GM12878 (cell line): ENCODE data around the gene RINL. TPM values are rescaled to one million over a fixed set of nuclear protein-coding genes. Genes with fewer than 3 reads are reported as not detected.
A peak's percentile ranks its signal among the peaks of the same experiment; 100 is the strongest.

ENCODE experiments used
- ATAC-seq: fragments of 200-7000 bp; cut with Tn5 transposase; 3 replicates; pipeline ENCODE4 v1.9.1; 2020; ENCODE audit warnings: mild to moderate bottlenecking, moderate library complexity
- BruUV-seq: library from RNA; stranded (reverse); fragments of 400-500 nt; replicated peaks from 2 replicates; lab custom pipeline; 2021; lab: Mats Ljungman, UMichigan
- CTCF ChIA-PET: fragments of 300-600 bp; sonication (Branson Sonifier 250); formaldehyde crosslinking; extraction: SDS; loops from one replicate; lab custom pipeline; 2021; ENCODE audit warnings: inconsistent platforms; lab: Yijun Ruan, JAX
- POLR2A ChIA-PET: fragments of 350-600 bp; formaldehyde crosslinking; extraction: SDS; loops from one replicate; lab custom pipeline; 2021; ENCODE audit warnings: inconsistent platforms; lab: Charles Lee
- RAD21 ChIA-PET: fragments of 300-600 bp; sonication (Branson Sonifier 250); formaldehyde crosslinking; loops from one replicate; lab custom pipeline; 2023; ENCODE audit warnings: antibody characterized with exemption; ENCODE audit not compliant: unreplicated experiment; lab: Charles Lee
- SMC1A ChIA-PET: fragments of 300-600 bp; sonication (Branson Sonifier 250); formaldehyde crosslinking; loops from one replicate; lab custom pipeline; 2023; ENCODE audit not compliant: unreplicated experiment, uncharacterized antibody; lab: Charles Lee
- DNase-seq: peaks from one replicate; pipeline ENCODE4 v3.0.0-alpha.2; 2011; ENCODE audit warnings: low read depth, low spot score
- FAIRE-seq: peaks from 3 replicates; lab custom pipeline; 2011; peaks lifted over from hg19 to GRCh38; lab: Jason Lieb, UNC
- H2AFZ ChIP-seq: 2 replicates; pipeline ENCODE4 v1.6.0; 2011; ENCODE audit warnings: low read depth, low read length, control low read depth; ENCODE audit not compliant: control insufficient read depth
- H3K27ac ChIP-seq: 2 replicates; pipeline ENCODE4 v1.5.1; 2011; ENCODE audit warnings: control low read depth; ENCODE audit not compliant: control insufficient read depth, insufficient read depth
- H3K27me3 ChIP-seq, 2 experiments: replicated peaks in 1 of 2; 2 replicates each; pipeline versions ENCODE4 v1.6.0 to v1.6.1; 2011; ENCODE audit warnings: low read length in 1 of 2; ENCODE audit not compliant: control insufficient read depth in 2 of 2, insufficient read depth in 2 of 2
- H3K36me3 ChIP-seq, 2 experiments: 2 replicates each; pipeline ENCODE4 v1.5.1; 2011; ENCODE audit warnings: low read length in 1 of 2; ENCODE audit not compliant: control insufficient read depth in 2 of 2, insufficient read depth in 2 of 2
- H3K4me1 ChIP-seq: 2 replicates; pipeline ENCODE4 v1.6.1; 2011; ENCODE audit warnings: mild to moderate bottlenecking, low read length, moderate library complexity, mixed read lengths; ENCODE audit not compliant: control insufficient read depth, insufficient read depth
- H3K4me2 ChIP-seq: 2 replicates; pipeline ENCODE4 v1.6.0; 2011; ENCODE audit warnings: control low read depth; ENCODE audit not compliant: control insufficient read depth, insufficient read depth
- H3K4me3 ChIP-seq: fragments of 200-600 bp; sonication (generic); 2 replicates; pipeline ENCODE4 v1.5.1; 2016
- H3K79me2 ChIP-seq: 2 replicates; pipeline ENCODE4 v1.6.0; 2011; ENCODE audit warnings: low read length; ENCODE audit not compliant: control insufficient read depth, insufficient read depth
- H3K9ac ChIP-seq: 2 replicates; pipeline ENCODE4 v1.8.0; 2011; ENCODE audit warnings: low read length, control low read depth, mixed read lengths; ENCODE audit not compliant: control insufficient read depth, insufficient read depth
- H3K9me3 ChIP-seq: replicated peaks from 3 replicates; pipeline ENCODE4 v1.5.1; 2011; ENCODE audit warnings: mild to moderate bottlenecking, low read length; ENCODE audit not compliant: control insufficient read depth, insufficient read depth
- H4K20me1 ChIP-seq: 2 replicates; pipeline ENCODE4 v1.6.0; 2011; ENCODE audit not compliant: control insufficient read depth, insufficient read depth
- CHD4 ChIP-seq: fragments of 200-600 bp; sonication (generic); IDR thresholded peaks from 2 replicates; pipeline ENCODE4 v1.6.1; 2016; ENCODE audit warnings: mild to moderate bottlenecking
- PAX8 ChIP-seq: fragments of 450-650 bp; IDR thresholded peaks from 2 replicates; pipeline ENCODE4 v1.6.1; 2017; ENCODE audit warnings: mild to moderate bottlenecking, moderate library complexity
- PML ChIP-seq: IDR thresholded peaks from 2 replicates; pipeline ENCODE4 v1.6.1; 2012; ENCODE audit warnings: low read length, inconsistent platforms
- POLR2A ChIP-seq: IDR thresholded peaks from 2 replicates; pipeline ENCODE4 v1.6.1; 2011; ENCODE audit warnings: low read depth, mild to moderate bottlenecking, low read length
- POLR2AphosphoS5 ChIP-seq: IDR thresholded peaks from 2 replicates; pipeline ENCODE4 v1.6.1; 2011; ENCODE audit warnings: mild to moderate bottlenecking, low read length, inconsistent platforms
- WGBS: methylation state at CpG from one replicate; pipeline ENCODE4 v1.1.6; 2016; ENCODE audit warnings: low lambda C conversion rate; ENCODE audit not compliant: insufficient replicate concordance, insufficient coverage; ENCODE audit errors: missing lambda C conversion rate; 5-methylcytosine and 5-hydroxymethylcytosine counted together
- in situ Hi-C: fragments of 300-500 bp; cut with MboI; formaldehyde crosslinking; loops from 9 replicates; pipeline ENCODE4 v1.14.3; 2018; ENCODE audit warnings: mixed read lengths
- intact Hi-C: fragments of 100-400 bp; cut with micrococcal nuclease; formaldehyde crosslinking; loops from one replicate; pipeline ENCODE4 v1.14.2; 2022; ENCODE audit not compliant: unreplicated experiment
- polyA plus RNA-seq, 11 experiments: library from polyadenylated mRNA; depleted of rRNA in 4 of 11; unstranded in 6 of 11; stranded (reverse) in 5 of 11; fragments of >200 nt; fragmentation: Nextera tagmentation in 4 of 11; fragmentation: Illumina TruSeq in 1 of 11; extraction: Ambion mirVana in 4 of 11; extraction: Trizol in 1 of 11; gene quantifications; 1 replicate in 1 of 11; 2 replicates in 10 of 11; pipeline versions ENCODE4 v1.2.1 to v1.2.3, GENCODE V29; 2011 to 2016; ENCODE audit warnings: inconsistent platforms in 2 of 11, missing spikeins in 2 of 11, low read depth in 1 of 11
- total RNA-seq, 4 experiments: library from RNA; depleted of rRNA in 3 of 4; stranded (reverse); fragments of >200 nt in 3 of 4; fragmentation: Illumina TruSeq in 1 of 4; extraction: Trizol in 1 of 4; gene quantifications; 2 replicates each; pipeline versions ENCODE4 v1.2.1 to v1.2.3, GENCODE V29; 2013 to 2021

RINL gene
- total and polyA plus RNA-seq, 10 of the 15 experiments (the other 5 are each of a cell fraction or from before 2014, with no cell fraction given): 14.5 to 64.2 (median 47.6) TPM

GRCh38 chr19:38843175-38843758, 34.8 kb downstream of the RINL start:
- 91% methylated on average over 9 of the region's 9 CpGs for WGBS
- TF ChIP-seq CHD4 (no peak), POLR2A (0 out of 2 replicates have a peak, but pooled peaks have one; percentile 15)
- H3K27me3 ChIP-seq: no peaks in the 10 kb centered on the region
- in situ Hi-C loops: no loop called here
- no peak overlapping the region for H3K9ac ChIP-seq
- ChIA-PET CTCF (interaction anchor here (1.6 kb wide), 1 partner anchor 44 kb away, joined by 5 read pairs; no protein-coding TSS in a partner anchor), POLR2A (interaction anchor here (1.2 kb wide), 1 partner anchor 11 kb away, joined by 7 read pairs; the partner anchor contains the start of gene ECH1), RAD21 (interaction anchor here (1.6 kb wide), 1 partner anchor 12 kb away, joined by 4 read pairs; the partner anchor contains the start of gene ECH1), SMC1A (no interaction called here)
- H4K20me1 ChIP-seq: peaks cover 9% of the 10 kb centered on the region
- intact Hi-C loops: no loop called here
- peaks cover 50% of the 10 kb centered on the region for H3K79me2 ChIP-seq
- BruUV-seq: TSS peak; percentile 1
- H3K27ac ChIP-seq: no peak overlapping the region; the same call in 1 of the 2 replicates
- H3K4me3 ChIP-seq: 0 out of 2 replicates have a peak overlapping the region, but pooled peaks have one; percentile 8
- DNase-seq: no peak
- no peak overlapping the region for H2AFZ ChIP-seq
- peaks cover 49 to 73% of the 10 kb centered on the region in 2 experiments for H3K36me3 ChIP-seq
- H3K4me2 ChIP-seq: peak overlapping the region; percentile 6
- no peak for ATAC-seq
- no peaks in the 10 kb centered on the region for H3K9me3 ChIP-seq
- FAIRE-seq: no peak
- peaks cover 26% of the 10 kb centered on the region for H3K4me1 ChIP-seq

GRCh38 chr19:38842439-38843174, 35.5 kb downstream of the RINL start:
- 45% methylated on average over 17 of the region's 17 CpGs for WGBS
- peaks cover 55 to 78% of the 10 kb centered on the region in 2 experiments for H3K36me3 ChIP-seq
- no peak overlapping the region for H2AFZ ChIP-seq
- H3K4me2 ChIP-seq: peak overlapping the region; percentile 6; the same call in 1 of the 2 replicates
- DNase-seq (no peak), ATAC-seq (peak; percentile 51), FAIRE-seq (no peak)
- in situ Hi-C loops: no loop called here
- no TSS peak for BruUV-seq
- no peak overlapping the region for H3K27ac ChIP-seq
- H3K4me3 ChIP-seq: 0 out of 2 replicates have a peak overlapping the region, but pooled peaks have one; percentile 8
- H3K79me2 ChIP-seq: peaks cover 43% of the 10 kb centered on the region
- ChIA-PET SMC1A (interaction anchor here (0.7 to 0.8 kb wide), 2 partner anchors 9 to 10 kb away, joined by 3 to 4 read pairs; no protein-coding TSS in a partner anchor), POLR2A (interaction anchor here (1.2 kb wide), 1 partner anchor 10 kb away, joined by 7 read pairs; the partner anchor contains the start of gene ECH1), RAD21 (interaction anchor here (1.1 to 1.6 kb wide), 3 partner anchors 11 to 440 kb away, joined by 3 to 4 read pairs (median 4); partner anchors contain the start of genes ECH1 and FAM98C), CTCF (interaction anchor here (0.6 to 1.6 kb wide), 4 partner anchors 23 to 440 kb away, joined by 3 to 6 read pairs (median 3); no protein-coding TSS in a partner anchor)
- intact Hi-C loops: no loop called here
- peaks cover 9% of the 10 kb centered on the region for H4K20me1 ChIP-seq
- no peaks in the 10 kb centered on the region for H3K9me3 ChIP-seq
- TF ChIP-seq POLR2AphosphoS5 (peak; percentile 52), PML (0 out of 2 replicates have a peak, but pooled peaks have one; percentile 7), PAX8 (no peak), POLR2A (peak; percentile 31; the same call in 1 of the 2 replicates)
- peaks cover 25% of the 10 kb centered on the region for H3K4me1 ChIP-seq
- no peaks in the 10 kb centered on the region for H3K27me3 ChIP-seq
- H3K9ac ChIP-seq: no peak overlapping the region
